Measurements from ENCODE around the gene DNMT3A.

The DNMT3A gene

GRCh38 chr2:25249785-25250184, 91.9 kb downstream of the DNMT3A start:
- DNase-seq (ENCODE audit: low read depth, low spot score) = no peak
- POLR2A ChIA-PET = no interaction called here
- CTCF ChIA-PET = interaction anchor here (0.8 to 2.2 kb wide), 6 partner anchors 8 to 112 kb away, joined by 3 to 19 read pairs (median 4); no protein-coding TSS in a partner anchor
- TF ChIP-seq CTCF (IDR thresholded peaks at IDR 0.05; ENCODE audit: insufficient read depth, low read length, missing control alignments) = no peak
- H3K4me3 ChIP-seq (ENCODE audit: low read depth, low read length) = no peak overlapping the region

GRCh38 chr2:25247792-25248512, 93.8 kb downstream of the DNMT3A start:
- CTCF ChIA-PET = interaction anchor here (2.2 kb wide), 1 partner anchor 19 kb away, joined by 12 read pairs; no protein-coding TSS in a partner anchor

GRCh38 chr2:25246558-25247290, 95.0 kb downstream of the DNMT3A start:
- TF ChIP-seq CTCF (IDR thresholded peaks at IDR 0.05; ENCODE audit: insufficient read depth, low read length, missing control alignments) = no peak
- POLR2A ChIA-PET = no interaction called here
- CTCF ChIA-PET = interaction anchor here (2.2 kb wide), 1 partner anchor 18 kb away, joined by 12 read pairs; no protein-coding TSS in a partner anchor
- DNase-seq (ENCODE audit: low read depth, low spot score) = no peak
- no peak overlapping the region for H3K4me3 ChIP-seq (ENCODE audit: low read depth, low read length)

More at GRCh38 chr2:25247792-25248512, 93.8 kb downstream of the DNMT3A start:
- TF ChIP-seq CTCF (IDR thresholded peaks at IDR 0.05; ENCODE audit: insufficient read depth, low read length, missing control alignments) = no peak
- no peak overlapping the region for H3K4me3 ChIP-seq (ENCODE audit: low read depth, low read length)
- POLR2A ChIA-PET = no interaction called here
- no peak for DNase-seq (ENCODE audit: low read depth, low spot score)

- no peak for DNase-seq (ENCODE audit: low read depth, low spot score)
- ChIA-PET POLR2A (no interaction called here), CTCF (interaction anchor here (0.6 to 2.2 kb wide), 2 partner anchors 17 to 275 kb away, joined by 4 to 12 read pairs; no protein-coding TSS in a partner anchor)
- no peak overlapping the region for H3K4me3 ChIP-seq (ENCODE audit: low read depth, low read length)
- no peak for TF ChIP-seq CTCF (IDR thresholded peaks at IDR 0.05; ENCODE audit: insufficient read depth, low read length, missing control alignments)
These were observed 95.7 kb downstream of the DNMT3A start for GRCh38 chr2:25246001-25246400.

- POLR2A ChIA-PET = no interaction called here
- DNase-seq (ENCODE audit: low read depth, low spot score) = no peak
- CTCF ChIA-PET = interaction anchor here (1.0 kb wide), 1 partner anchor 13 kb away, joined by 3 read pairs; no protein-coding TSS in a partner anchor
- TF ChIP-seq CTCF (IDR thresholded peaks at IDR 0.05; ENCODE audit: insufficient read depth, low read length, missing control alignments) = no peak
- no peak overlapping the region for H3K4me3 ChIP-seq (ENCODE audit: low read depth, low read length)
These were observed 96.6 kb downstream of the DNMT3A start for GRCh38 chr2:25245141-25245540.

- no peak for TF ChIP-seq CTCF (IDR thresholded peaks at IDR 0.05; ENCODE audit: insufficient read depth, low read length, missing control alignments)
- CTCF ChIA-PET = interaction anchor here (7.7 kb wide), 1 partner anchor 16 kb away, joined by 46 read pairs; no protein-coding TSS in a partner anchor
- POLR2A ChIA-PET = no interaction called here
- no peak for DNase-seq (ENCODE audit: low read depth, low spot score)
- H3K4me3 ChIP-seq (ENCODE audit: low read depth, low read length) = no peak overlapping the region
These were observed 97.7 kb downstream of the DNMT3A start for GRCh38 chr2:25243995-25244394.
